Endothelial cell of umbilical vein (primary cell): ENCODE results near the gene TYW5. TPM values are rescaled to one million over a fixed set of nuclear protein-coding genes. Genes with fewer than 3 reads are reported as not detected.

Source experiments
- BruUV-seq: library from RNA; stranded (reverse); fragments of 400-500 nt; replicated peaks from 2 replicates; lab custom pipeline; 2021; lab: Mats Ljungman, UMichigan
- CTCF ChIA-PET: fragments of 300-600, 350-600 bp; sonication (Branson Sonifier 250); formaldehyde crosslinking; loops from one replicate; lab custom pipeline; 2021; ENCODE audit warnings: antibody characterized with exemption, inconsistent platforms; lab: Charles Lee
- POLR2A ChIA-PET: fragments of 300-600, 350-600 bp; sonication (Branson Sonifier 250); formaldehyde crosslinking; loops from one replicate; lab custom pipeline; 2021; ENCODE audit warnings: antibody characterized with exemption, inconsistent platforms; lab: Charles Lee
- DNase-seq: peaks from one replicate; pipeline ENCODE4 v3.0.0-alpha.2; 2011; ENCODE audit warnings: low read depth, low spot score
- FAIRE-seq: peaks from 2 replicates; lab custom pipeline; 2011; peaks lifted over from hg19 to GRCh38; lab: Jason Lieb, UNC
- H2AFZ ChIP-seq: 2 replicates; pipeline ENCODE4 v1.6.0; 2012; ENCODE audit warnings: low read depth, low read length, control low read depth, inconsistent platforms
- H3K27ac ChIP-seq: 2 replicates; pipeline ENCODE4 v1.5.1; 2011; ENCODE audit warnings: low read depth, mild to moderate bottlenecking, control low read depth, low read length, moderate library complexity; ENCODE audit not compliant: insufficient read depth
- H3K27me3 ChIP-seq, 2 experiments: 2 replicates each; pipeline versions ENCODE4 v1.6.0 to v1.6.1; 2011; ENCODE audit warnings: low read length in 2 of 2, mixed read lengths in 1 of 2; ENCODE audit not compliant: control insufficient read depth in 2 of 2, insufficient read depth in 2 of 2
- H3K36me3 ChIP-seq, 2 experiments: 2 replicates in 1 of 2; 3 replicates in 1 of 2; pipeline ENCODE4 v1.5.1; 2011; ENCODE audit warnings: low read length in 2 of 2, mild to moderate bottlenecking in 1 of 2, moderate library complexity in 1 of 2; ENCODE audit not compliant: control insufficient read depth in 2 of 2, insufficient read depth in 2 of 2; ENCODE audit errors: extremely low read depth in 1 of 2
- H3K4me1 ChIP-seq: 3 replicates; pipeline ENCODE4 v1.5.1; 2011; ENCODE audit warnings: mild to moderate bottlenecking, low read length; ENCODE audit not compliant: control insufficient read depth, insufficient read depth; ENCODE audit errors: extremely low read depth
- H3K4me2 ChIP-seq: 2 replicates; pipeline ENCODE4 v1.6.1; 2011; ENCODE audit warnings: low read length, control low read depth, mixed read lengths; ENCODE audit not compliant: insufficient read depth
- H3K4me3 ChIP-seq, 3 experiments: fragments of 200-600 bp in 1 of 3; sonication (generic), shearing (Covaris generic) in 1 of 3; replicated peaks in 1 of 3; 2 replicates each; pipeline ENCODE4 v1.5.1; 2011 to 2016; ENCODE audit warnings: control low read depth in 3 of 3, low read length in 3 of 3, mild to moderate bottlenecking in 2 of 3, inconsistent platforms in 1 of 3, low read depth in 1 of 3, moderate library complexity in 1 of 3; ENCODE audit not compliant: insufficient read depth in 1 of 3
- H3K79me2 ChIP-seq: 2 replicates; pipeline ENCODE4 v1.6.0; 2012; ENCODE audit warnings: low read length, inconsistent platforms; ENCODE audit not compliant: control insufficient read depth, insufficient read depth
- H3K9ac ChIP-seq: replicated peaks from 2 replicates; pipeline ENCODE3; 2011; ENCODE audit warnings: low read length, control low read depth; ENCODE audit not compliant: insufficient read depth; ENCODE audit errors: extremely low read depth
- H3K9me1 ChIP-seq: replicated peaks from 3 replicates; pipeline ENCODE4 v1.6.0; 2011; ENCODE audit warnings: mild to moderate bottlenecking, low read length; ENCODE audit not compliant: control insufficient read depth, insufficient read depth; ENCODE audit errors: extremely low read depth
- H3K9me3 ChIP-seq: replicated peaks from 2 replicates; pipeline ENCODE4 v1.5.1; 2012; ENCODE audit warnings: low read length, inconsistent platforms; ENCODE audit not compliant: control insufficient read depth, insufficient read depth
- H4K20me1 ChIP-seq: replicated peaks from 2 replicates; pipeline ENCODE3; 2011; ENCODE audit warnings: mild to moderate bottlenecking, low read length; ENCODE audit not compliant: control insufficient read depth, insufficient read depth; ENCODE audit errors: extremely low read depth
- FOS ChIP-seq: IDR thresholded peaks from 2 replicates; pipeline ENCODE4 v1.6.1; 2011; ENCODE audit warnings: mild to moderate bottlenecking, low read length, moderate library complexity, borderline replicate concordance; ENCODE audit not compliant: insufficient read depth
- GATA2 ChIP-seq: IDR thresholded peaks from 2 replicates; pipeline ENCODE4 v1.7.0; 2011; ENCODE audit warnings: low read depth, mild to moderate bottlenecking, moderate library complexity, mixed read lengths, low read length; ENCODE audit not compliant: insufficient read length, insufficient read depth
- POLR2A ChIP-seq: IDR thresholded peaks from 2 replicates; pipeline ENCODE4 v1.6.1; 2012; ENCODE audit warnings: low read depth, mild to moderate bottlenecking, control low read depth, low read length
- dilution Hi-C: fragments of 300-500 bp; cut with MboI; formaldehyde crosslinking; loops from one replicate; pipeline ENCODE4 v1.15.0; 2019; ENCODE audit warnings: low sequenced_read_pairs; ENCODE audit not compliant: extremely low pct_ligation_motif_present
- intact Hi-C: fragments of 100-400 bp; cut with micrococcal nuclease; formaldehyde crosslinking; loops from one replicate; pipeline ENCODE4 v1.10.0; 2022
- polyA plus RNA-seq, 4 experiments: library from polyadenylated mRNA; depleted of rRNA in 3 of 4; stranded (reverse) in 3 of 4; unstranded in 1 of 4; fragments of >200 nt; gene quantifications; 2 replicates each; pipeline versions ENCODE4 v1.2.1 to v1.2.3, GENCODE V29; 2011 to 2012; ENCODE audit warnings: missing spikeins in 1 of 4
- total RNA-seq: library from RNA; stranded (reverse); gene quantifications from 2 replicates; pipeline ENCODE4 v1.2.3, GENCODE V29; 2021
- TF ChIP-seq, protein P1 (sequence below): IDR thresholded peaks from 2 replicates; pipeline ENCODE4 v1.6.1; 2011; ENCODE audit not compliant: insufficient read depth, insufficient read length
- TF ChIP-seq, protein P2 (sequence below), 2 donors: IDR thresholded peaks; 1 replicate in 1 of 2; 2 replicates in 1 of 2; pipeline ENCODE4 v1.5.1; 2011; ENCODE audit warnings: low read length in 2 of 2, mild to moderate bottlenecking in 2 of 2, moderate library complexity in 2 of 2, control low read depth in 1 of 2, inconsistent platforms in 1 of 2, low read depth in 1 of 2; ENCODE audit not compliant: insufficient read depth in 1 of 2; ENCODE audit errors: extremely low read depth in 1 of 2

The TYW5 gene
- total and polyA plus RNA-seq, 2 donors (not counting 3 experiments of a cell fraction or from before 2014, with no cell fraction given) = 2.6 to 8.9 TPM

DNA sequence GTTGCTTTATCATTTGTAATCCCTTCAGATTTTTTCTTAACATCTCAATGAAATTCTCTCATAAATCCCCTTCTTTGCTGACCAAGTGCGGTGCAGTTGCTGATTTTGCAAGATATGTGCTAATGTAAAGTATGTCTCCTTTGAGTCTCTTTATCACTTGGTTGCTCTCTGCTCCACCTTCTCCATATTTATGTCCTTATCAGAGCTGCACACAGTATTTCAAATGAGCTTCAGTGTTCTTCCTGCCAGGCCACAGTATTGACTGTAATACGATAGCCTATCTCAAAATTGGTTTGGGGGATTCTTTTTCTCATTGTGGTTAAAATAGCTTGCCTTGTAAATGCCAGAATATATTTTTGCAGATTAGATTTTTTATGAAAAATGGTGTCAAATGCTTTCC lies 32.3 kb upstream of the TYW5 start:
- Histone ChIP-seq H3K4me3 (no peak overlapping the region), H3K27ac (no peak overlapping the region), H3K4me1 (peaks cover 8% of the 10 kb centered on the region), H4K20me1 (no peaks in the 10 kb centered on the region), H3K36me3 (no peaks in the 10 kb centered on the region), H3K9ac (no peak overlapping the region), H3K9me3 (no peaks in the 10 kb centered on the region), H3K9me1 (no peaks in the 10 kb centered on the region), H3K79me2 (no peaks in the 10 kb centered on the region), H3K27me3 (peaks cover 2 to 3% of the 10 kb centered on the region in 2 experiments), H3K4me2 (peak overlapping the region; percentile 34), H2AFZ (no peak overlapping the region)
- CTCF ChIA-PET = interaction anchor here (0.6 to 2.0 kb wide), 4 partner anchors 14 to 493 kb away, joined by 3 to 8 read pairs (median 4); no protein-coding TSS in a partner anchor
- POLR2A ChIA-PET = no interaction called here
- FAIRE-seq (no peak), DNase-seq (peak; percentile 47)
- no TSS peak for BruUV-seq
- TF ChIP-seq GATA2 (no peak), FOS (no peak), POLR2A (no peak)
- TF ChIP-seq, protein P1, sequence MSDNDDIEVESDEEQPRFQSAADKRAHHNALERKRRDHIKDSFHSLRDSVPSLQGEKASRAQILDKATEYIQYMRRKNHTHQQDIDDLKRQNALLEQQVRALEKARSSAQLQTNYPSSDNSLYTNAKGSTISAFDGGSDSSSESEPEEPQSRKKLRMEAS = no peak
- intact Hi-C loops = loop anchor here (10.0 kb wide), 1 partner anchor 197 kb away; no protein-coding TSS in a partner anchor
- dilution Hi-C loops = no loop called here

DNA sequence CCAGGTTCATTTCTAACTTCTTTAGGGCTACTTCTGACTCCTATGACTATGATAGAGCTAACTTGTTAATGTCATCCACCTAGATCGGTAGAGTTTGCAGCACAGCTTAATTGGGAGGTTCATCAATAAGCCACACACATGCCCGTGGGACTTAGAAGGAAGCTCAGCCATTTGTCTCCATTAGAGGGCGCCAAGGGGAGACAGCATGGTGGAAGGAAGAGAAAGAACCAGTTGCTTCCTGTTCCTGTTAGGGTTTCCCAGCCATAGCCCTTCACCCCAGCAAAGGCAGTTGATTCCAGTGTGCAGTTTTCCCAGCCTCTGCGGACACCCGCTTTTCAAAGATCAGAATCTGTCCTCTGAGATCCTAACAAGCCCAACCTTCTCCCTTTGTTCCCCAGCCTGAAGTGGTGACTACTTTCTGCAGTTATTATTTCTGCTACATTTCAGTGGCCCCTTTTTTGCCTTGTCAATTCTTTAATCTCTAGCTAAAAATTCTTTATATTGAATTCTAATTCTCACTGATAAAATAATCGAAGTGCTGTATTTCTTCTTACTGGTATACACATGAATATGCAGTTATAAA lies 30.4 kb upstream of the TYW5 start:
- H3K4me3 ChIP-seq = no peak overlapping the region
- CTCF ChIA-PET = interaction anchor here (0.6 to 3.0 kb wide), 15 partner anchors 10 to 718 kb away, joined by 3 to 62 read pairs (median 4); partner anchors contain the start of gene KCTD18
- H4K20me1 ChIP-seq = no peaks in the 10 kb centered on the region
- FAIRE-seq (peak; percentile 31), DNase-seq (peak; percentile 43)
- H3K4me2 ChIP-seq = no peak overlapping the region
- H3K9me1 ChIP-seq = no peaks in the 10 kb centered on the region
- no peaks in the 10 kb centered on the region for H3K9me3 ChIP-seq
- BruUV-seq = no TSS peak
- POLR2A ChIA-PET = no interaction called here
- peaks cover 2 to 3% of the 10 kb centered on the region in 2 experiments for H3K27me3 ChIP-seq
- H3K79me2 ChIP-seq = no peaks in the 10 kb centered on the region
- dilution Hi-C loops = no loop called here
- peak overlapping the region; percentile 93 for H2AFZ ChIP-seq
- H3K9ac ChIP-seq = no peak overlapping the region
- intact Hi-C loops = loop anchor here (1.0 to 10.0 kb wide), 2 partner anchors 199 to 496 kb away; no protein-coding TSS in a partner anchor
- peaks cover 8% of the 10 kb centered on the region for H3K4me1 ChIP-seq
- TF ChIP-seq, protein P2, sequence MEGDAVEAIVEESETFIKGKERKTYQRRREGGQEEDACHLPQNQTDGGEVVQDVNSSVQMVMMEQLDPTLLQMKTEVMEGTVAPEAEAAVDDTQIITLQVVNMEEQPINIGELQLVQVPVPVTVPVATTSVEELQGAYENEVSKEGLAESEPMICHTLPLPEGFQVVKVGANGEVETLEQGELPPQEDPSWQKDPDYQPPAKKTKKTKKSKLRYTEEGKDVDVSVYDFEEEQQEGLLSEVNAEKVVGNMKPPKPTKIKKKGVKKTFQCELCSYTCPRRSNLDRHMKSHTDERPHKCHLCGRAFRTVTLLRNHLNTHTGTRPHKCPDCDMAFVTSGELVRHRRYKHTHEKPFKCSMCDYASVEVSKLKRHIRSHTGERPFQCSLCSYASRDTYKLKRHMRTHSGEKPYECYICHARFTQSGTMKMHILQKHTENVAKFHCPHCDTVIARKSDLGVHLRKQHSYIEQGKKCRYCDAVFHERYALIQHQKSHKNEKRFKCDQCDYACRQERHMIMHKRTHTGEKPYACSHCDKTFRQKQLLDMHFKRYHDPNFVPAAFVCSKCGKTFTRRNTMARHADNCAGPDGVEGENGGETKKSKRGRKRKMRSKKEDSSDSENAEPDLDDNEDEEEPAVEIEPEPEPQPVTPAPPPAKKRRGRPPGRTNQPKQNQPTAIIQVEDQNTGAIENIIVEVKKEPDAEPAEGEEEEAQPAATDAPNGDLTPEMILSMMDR (IDR thresholded peaks at IDR 0.05; ENCODE audit: extremely low read depth in 1 of 2, insufficient read depth in 1 of 2, low read depth in 1 of 2, low read length in 2 of 2) = peak; percentile 56 to 68
- TF ChIP-seq FOS = no peak
- no peaks in the 10 kb centered on the region for H3K36me3 ChIP-seq
- H3K27ac ChIP-seq = no peak overlapping the region
